Nephron progenitor cell (in vitro differentiated cells): ENCODE results near the gene HIVEP3.

ENCODE experiments used
- DNase-seq: peaks from one replicate; pipeline ENCODE4 v3.0.0; 2021
- H3K27ac Mint-ChIP-seq: 2 replicates; pipeline ENCODE4 v1.8.0; 2021; ENCODE audit warnings: mild to moderate bottlenecking, moderate library complexity, mixed read lengths
- H3K27me3 Mint-ChIP-seq: 2 replicates; pipeline ENCODE4 v1.8.0; 2021; ENCODE audit warnings: mild to moderate bottlenecking, low read depth, mixed read lengths; ENCODE audit not compliant: poor library complexity
- H3K36me3 Mint-ChIP-seq: 2 replicates; pipeline ENCODE4 v1.8.0; 2021; ENCODE audit warnings: low read depth, mixed read lengths
- H3K4me1 Mint-ChIP-seq: 2 replicates; pipeline ENCODE4 v1.8.0; 2021; ENCODE audit warnings: mixed read lengths
- H3K4me3 Mint-ChIP-seq: 2 replicates; pipeline ENCODE4 v1.8.0; 2021; ENCODE audit warnings: mild to moderate bottlenecking, moderate library complexity, mixed read lengths
- H3K9me3 Mint-ChIP-seq: 2 replicates; pipeline ENCODE4 v1.8.0; 2021; ENCODE audit warnings: mild to moderate bottlenecking, moderate library complexity, mixed read lengths
- TF ChIP-seq, protein P1 (sequence below): fragments of 200-600 bp; sonication (generic); IDR thresholded peaks from 2 replicates; pipeline ENCODE4 v1.5.0; 2021; ENCODE audit warnings: antibody characterized with exemption

HIVEP3 gene

GRCh38 chr1:41664861-41665640 lies 253.7 kb downstream of the HIVEP3 start:
- Mint-ChIP-seq H3K27me3 (peaks cover 46% of the 10 kb centered on the region), H3K4me3 (no peak overlapping the region), H3K4me1 (peaks cover 8% of the 10 kb centered on the region), H3K27ac (no peak overlapping the region), H3K36me3 (no peaks in the 10 kb centered on the region), H3K9me3 (no peaks in the 10 kb centered on the region)
- no peak for DNase-seq
- TF ChIP-seq, protein P1, sequence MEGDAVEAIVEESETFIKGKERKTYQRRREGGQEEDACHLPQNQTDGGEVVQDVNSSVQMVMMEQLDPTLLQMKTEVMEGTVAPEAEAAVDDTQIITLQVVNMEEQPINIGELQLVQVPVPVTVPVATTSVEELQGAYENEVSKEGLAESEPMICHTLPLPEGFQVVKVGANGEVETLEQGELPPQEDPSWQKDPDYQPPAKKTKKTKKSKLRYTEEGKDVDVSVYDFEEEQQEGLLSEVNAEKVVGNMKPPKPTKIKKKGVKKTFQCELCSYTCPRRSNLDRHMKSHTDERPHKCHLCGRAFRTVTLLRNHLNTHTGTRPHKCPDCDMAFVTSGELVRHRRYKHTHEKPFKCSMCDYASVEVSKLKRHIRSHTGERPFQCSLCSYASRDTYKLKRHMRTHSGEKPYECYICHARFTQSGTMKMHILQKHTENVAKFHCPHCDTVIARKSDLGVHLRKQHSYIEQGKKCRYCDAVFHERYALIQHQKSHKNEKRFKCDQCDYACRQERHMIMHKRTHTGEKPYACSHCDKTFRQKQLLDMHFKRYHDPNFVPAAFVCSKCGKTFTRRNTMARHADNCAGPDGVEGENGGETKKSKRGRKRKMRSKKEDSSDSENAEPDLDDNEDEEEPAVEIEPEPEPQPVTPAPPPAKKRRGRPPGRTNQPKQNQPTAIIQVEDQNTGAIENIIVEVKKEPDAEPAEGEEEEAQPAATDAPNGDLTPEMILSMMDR: no peak

DNA sequence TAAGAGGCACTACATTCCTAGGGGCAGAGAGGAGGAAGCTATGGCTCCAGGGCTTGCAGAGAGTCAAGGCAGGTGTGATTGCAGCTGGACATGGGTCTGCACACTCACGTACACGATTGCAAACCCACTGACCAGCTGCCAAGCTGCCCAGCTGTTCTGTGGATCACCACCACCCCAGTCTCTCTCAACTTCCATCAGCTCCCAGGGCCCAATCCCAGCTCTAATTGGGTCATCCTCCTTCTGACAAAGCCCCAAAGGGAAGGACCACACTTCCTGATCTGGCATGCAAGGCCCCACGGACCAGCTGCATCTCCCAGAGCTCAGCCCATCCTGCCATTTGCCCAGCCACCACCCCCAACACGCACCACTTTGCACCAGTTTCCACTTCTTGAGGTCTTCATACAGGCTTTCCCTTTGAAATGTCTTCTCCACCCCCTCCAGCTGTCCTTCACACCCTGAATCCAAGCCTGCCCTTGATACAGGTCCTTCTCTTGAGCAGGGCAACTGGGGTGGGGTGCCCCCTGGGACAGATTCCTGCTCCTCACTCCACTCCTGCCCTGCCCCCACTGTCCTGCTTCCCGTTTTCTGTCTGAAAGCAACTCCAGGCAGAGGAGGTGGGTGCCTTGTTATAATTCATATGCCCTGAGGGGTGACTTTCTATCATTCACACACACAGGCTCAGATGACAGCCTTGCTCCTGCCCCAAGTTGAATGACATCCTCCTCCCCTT lies 254.9 kb downstream of the HIVEP3 start:
- Mint-ChIP-seq H3K27me3 (peaks cover 54% of the 10 kb centered on the region), H3K27ac (no peak overlapping the region), H3K4me1 (peaks cover 8% of the 10 kb centered on the region), H3K4me3 (peak overlapping the region; percentile 64), H3K36me3 (no peaks in the 10 kb centered on the region), H3K9me3 (no peaks in the 10 kb centered on the region)
- no peak for DNase-seq
- TF ChIP-seq, protein P1: no peak

DNA sequence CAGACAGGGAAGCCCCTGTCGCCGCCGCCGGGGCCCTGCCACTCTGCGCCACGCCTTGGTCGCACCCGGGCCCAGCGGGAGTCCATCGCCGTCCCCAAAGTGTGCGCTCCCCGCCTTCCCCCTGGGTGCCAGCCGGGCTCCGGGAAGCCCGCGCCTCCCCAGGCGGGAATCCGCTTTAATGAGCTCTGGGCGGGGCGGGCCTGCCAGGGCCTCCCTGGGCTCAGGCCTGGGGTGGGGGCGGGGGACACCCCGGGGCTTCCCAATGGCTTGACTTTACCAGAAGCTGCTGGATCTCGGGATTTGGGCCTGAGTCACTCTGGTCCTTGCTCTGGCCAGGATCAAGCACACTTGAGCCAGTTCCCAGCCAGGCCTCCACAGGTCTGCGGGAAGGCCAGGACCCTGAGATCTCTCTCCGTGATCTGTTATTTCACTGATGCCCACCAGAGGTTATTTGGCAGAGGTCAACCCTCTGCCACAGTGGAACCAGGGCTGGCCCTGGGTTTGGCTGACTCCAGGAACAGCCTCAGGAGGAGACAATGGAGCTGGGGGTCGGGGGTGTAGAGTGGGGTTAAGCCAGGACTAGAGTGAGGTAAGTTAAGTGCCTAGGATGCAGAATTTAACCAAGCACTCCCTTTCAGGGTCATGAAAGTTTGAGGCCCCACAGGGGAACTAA lies 255.8 kb downstream of the HIVEP3 start:
- H3K27me3 Mint-ChIP-seq: peaks cover 54% of the 10 kb centered on the region
- peak overlapping the region; percentile 65 for H3K4me3 Mint-ChIP-seq
- TF ChIP-seq, protein P1: no peak
- no peaks in the 10 kb centered on the region for H3K9me3 Mint-ChIP-seq
- no peak for DNase-seq
- H3K27ac Mint-ChIP-seq: no peak overlapping the region
- H3K4me1 Mint-ChIP-seq: peaks cover 13% of the 10 kb centered on the region
- H3K36me3 Mint-ChIP-seq: no peaks in the 10 kb centered on the region

- TF ChIP-seq, protein P1: no peak
- Mint-ChIP-seq H3K4me3 (no peak overlapping the region), H3K27me3 (peaks cover 55% of the 10 kb centered on the region), H3K9me3 (no peaks in the 10 kb centered on the region), H3K27ac (no peak overlapping the region), H3K36me3 (no peaks in the 10 kb centered on the region), H3K4me1 (peaks cover 13% of the 10 kb centered on the region)
- peak; percentile 71 for DNase-seq
These were observed 256.5 kb downstream of the HIVEP3 start for GRCh38 chr1:41662061-41662764.

GRCh38 chr1:41661428-41662060 lies 257.2 kb downstream of the HIVEP3 start:
- Mint-ChIP-seq H3K4me1 (peaks cover 13% of the 10 kb centered on the region), H3K27ac (no peak overlapping the region), H3K27me3 (peaks cover 50% of the 10 kb centered on the region), H3K4me3 (peak overlapping the region; percentile 84), H3K36me3 (no peaks in the 10 kb centered on the region), H3K9me3 (no peaks in the 10 kb centered on the region)
- TF ChIP-seq, protein P1: no peak
- DNase-seq: no peak
